Posterior cingulate gyrus (tissue), 11 donors: ENCODE measurements around the gene ART3.
A peak's percentile ranks its signal among the peaks of the same experiment; 100 is the strongest.

Source experiments
- DNase-seq, 10 donors: peaks; one replicate each; pipeline versions ENCODE4 v3.0.0 to v3.0.0-alpha.2; 2020 to 2021; ENCODE audit warnings: mixed read lengths in 3 of 10
- intact Hi-C: fragments of 100-400 bp; cut with DNase I; formaldehyde crosslinking; loops from one replicate; pipeline ENCODE4 v1.15.1; 2023

ART3 gene

GRCh38 chr4:76067652-76068286, 6.7 kb upstream of the ART3 start:
- DNase-seq: peak in 9 of 10 donors; percentile 31 to 93 (median 71)
- intact Hi-C loops: loop anchor here (1.0 to 5.0 kb wide), 2 partner anchors 71 to 150 kb away; no protein-coding TSS in a partner anchor

DNA sequence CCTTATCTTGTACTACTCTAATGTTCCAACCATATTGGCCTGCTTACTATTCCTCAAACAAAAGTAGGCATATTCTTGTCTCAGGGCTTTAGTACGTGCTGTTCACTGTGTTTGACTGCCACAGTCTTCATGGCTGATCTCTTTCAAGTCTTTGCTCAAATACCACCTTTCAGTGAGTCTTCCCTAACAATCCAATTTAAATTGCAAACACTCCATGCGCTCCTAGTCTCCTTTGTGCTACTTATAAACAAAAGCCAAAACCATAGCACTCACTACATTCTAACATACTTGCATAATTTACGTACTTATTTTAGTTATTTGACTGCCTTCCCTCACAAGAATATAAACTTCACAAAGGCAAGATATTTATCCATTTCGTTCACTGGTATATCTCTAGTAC, 1.7 kb upstream of the ART3 start:
- intact Hi-C loops: no loop called here

DNA sequence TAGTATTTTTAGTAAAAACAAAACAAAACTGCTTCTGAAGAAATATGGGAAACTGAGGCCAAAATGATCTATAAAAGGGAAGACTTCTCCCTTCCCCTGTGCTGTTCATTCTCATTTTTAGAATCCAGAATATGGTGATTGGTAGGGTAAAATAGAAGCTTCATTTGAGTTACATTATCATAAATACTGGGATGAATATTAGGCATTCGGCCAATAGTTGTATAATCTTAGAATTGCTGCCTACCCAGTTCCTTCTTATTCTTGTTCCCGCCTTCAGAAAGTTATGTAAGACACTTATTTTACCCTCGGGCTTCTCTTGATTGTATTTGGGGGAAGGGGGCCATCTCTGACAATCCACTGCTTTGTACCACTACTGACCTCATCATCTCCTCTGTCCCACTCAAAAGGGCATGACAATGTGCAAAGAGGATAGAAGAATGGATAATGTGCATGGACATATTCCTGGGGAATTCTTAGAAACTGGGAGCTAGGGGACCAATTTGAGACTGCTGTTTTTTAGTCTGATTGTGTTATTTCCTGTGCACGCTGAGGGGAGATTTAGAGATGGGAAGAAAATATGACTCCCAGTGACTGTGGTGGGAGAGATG, 588 bp downstream of the ART3 start:
- intact Hi-C loops: no loop called here
- DNase-seq: no peak

More for the DNA sequence above, 1.7 kb upstream of the ART3 start:
- no peak for DNase-seq

DNA sequence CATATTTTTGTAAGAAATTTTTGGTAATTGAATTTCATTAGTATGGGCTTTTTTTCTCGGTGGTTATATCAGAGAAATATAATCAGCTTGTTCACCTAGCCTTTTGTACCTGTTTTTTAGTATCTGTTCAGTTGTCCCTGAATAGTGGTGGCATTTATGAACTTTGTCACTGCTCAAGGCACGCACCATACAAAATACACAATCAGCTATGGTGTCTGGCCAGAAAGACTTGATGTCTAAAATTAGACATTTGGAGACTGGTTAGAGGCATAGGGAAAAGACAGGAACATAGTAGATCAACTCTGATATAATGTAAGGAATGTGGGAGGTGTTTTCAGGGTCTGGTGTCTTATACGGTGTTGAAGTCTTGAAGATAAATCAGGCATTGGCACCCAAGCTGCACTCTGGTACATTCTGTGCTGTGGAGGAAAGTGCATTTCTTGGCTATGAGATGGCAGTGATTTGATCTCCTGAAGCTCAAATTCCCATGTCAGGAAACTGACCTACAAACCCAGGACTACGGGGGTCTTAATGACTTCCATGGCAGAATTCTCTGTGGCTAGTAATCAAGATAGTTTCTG, 3.6 kb downstream of the ART3 start:
- intact Hi-C loops: no loop called here
- no peak for DNase-seq

DNA sequence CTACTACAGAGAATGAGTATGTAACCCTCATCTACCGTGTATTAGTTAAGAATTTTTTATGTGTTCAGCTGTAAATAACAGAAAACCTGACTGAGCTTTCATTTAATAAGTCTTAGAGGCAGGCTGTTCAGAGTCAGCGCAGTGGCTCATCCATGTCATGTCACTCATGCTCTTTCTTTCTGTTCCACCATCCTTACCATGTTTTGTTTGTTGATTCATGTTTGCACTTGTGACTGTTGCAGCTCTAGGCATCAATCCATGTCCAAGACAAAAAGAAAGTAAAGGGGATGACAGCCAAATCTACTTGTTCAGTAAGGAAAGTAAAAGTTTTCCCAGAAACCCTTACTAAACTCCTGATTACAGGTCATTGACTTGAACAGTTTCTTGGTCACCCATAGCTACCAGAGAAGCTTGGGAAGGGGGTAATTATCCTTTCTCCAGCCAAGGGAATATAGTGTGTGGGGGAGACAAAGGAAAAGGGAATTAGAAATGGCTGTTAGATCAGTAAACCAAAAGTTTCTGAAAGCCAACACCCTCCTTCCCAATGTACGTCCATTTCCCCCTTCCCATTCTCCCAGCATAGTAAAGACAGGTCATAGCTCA, 9.0 kb downstream of the ART3 start:
- intact Hi-C loops: no loop called here
- DNase-seq: no peak

- intact Hi-C loops: no loop called here
- no peak for DNase-seq
These were observed 10.0 kb downstream of the ART3 start for GRCh38 chr4:76084542-76084941.

DNA sequence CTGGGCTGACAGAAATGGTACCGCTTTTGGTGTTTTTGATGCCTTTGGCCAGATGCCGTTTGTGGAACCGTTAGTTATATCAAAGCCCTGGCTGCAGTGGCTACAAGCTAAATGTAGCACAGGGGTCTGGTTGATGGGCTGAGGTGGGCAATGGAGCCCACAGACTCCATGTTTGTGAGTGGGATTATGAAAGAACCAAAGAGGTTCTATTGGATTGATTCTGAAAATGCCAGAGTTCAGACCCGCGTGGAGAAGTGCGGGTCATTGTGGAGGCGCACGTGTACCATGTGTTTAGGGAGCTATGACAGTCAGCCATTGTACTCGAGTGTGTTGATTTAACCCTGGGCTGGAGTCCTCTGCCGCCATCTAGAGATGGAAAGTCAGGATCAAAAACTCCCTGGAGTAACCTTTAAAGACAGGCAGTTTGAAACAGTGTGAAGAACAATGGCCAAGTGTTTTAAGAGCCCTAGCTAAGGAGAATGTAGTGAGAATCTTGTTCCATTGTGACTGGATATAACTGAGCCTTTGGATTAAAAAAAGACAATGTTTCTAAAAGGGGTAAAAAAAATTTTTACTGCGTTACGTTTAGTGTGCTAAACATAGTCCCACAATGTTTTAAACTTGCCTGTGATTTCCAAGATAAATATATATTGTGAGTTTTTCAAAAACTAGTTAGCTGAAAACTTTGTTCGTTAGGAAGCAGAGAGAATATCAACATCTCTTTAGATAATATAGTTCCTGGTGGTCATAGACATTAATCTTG, 12.7 kb downstream of the ART3 start:
- intact Hi-C loops: loop anchor here (5.0 kb wide), 1 partner anchor 90 kb away; no protein-coding TSS in a partner anchor

DNA sequence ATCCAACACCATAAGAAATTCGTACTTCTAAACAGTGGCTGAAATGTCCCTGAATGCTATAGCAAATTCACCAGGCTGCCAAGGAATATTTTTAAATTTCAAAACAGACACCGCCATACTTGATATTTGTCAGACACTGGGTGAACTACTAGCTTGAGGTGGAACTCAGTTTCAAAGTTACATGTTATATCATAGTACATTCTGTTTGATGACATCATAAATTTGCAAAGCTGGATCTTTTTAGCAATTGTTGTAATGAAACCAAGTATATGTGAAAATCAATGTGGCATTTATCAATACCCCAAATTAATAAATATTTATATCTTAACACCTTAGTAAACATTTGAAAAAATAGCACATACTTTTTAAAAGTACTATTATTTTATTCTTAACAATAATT, 14.2 kb downstream of the ART3 start:
- intact Hi-C loops: loop anchor here (5.0 kb wide), 1 partner anchor 91 kb away; no protein-coding TSS in a partner anchor

More for the DNA sequence above, 12.7 kb downstream of the ART3 start:
- DNase-seq: peak in 9 of 10 donors; percentile 45 to 94 (median 69)

GRCh38 chr4:76090241-76090691, 15.8 kb downstream of the ART3 start:
- no peak for DNase-seq

More for the DNA sequence above, 14.2 kb downstream of the ART3 start:
- DNase-seq: no peak

GRCh38 chr4:76091052-76091451, 16.5 kb downstream of the ART3 start:
- DNase-seq: no peak
- intact Hi-C loops: no loop called here

More at GRCh38 chr4:76090241-76090691, 15.8 kb downstream of the ART3 start:
- intact Hi-C loops: no loop called here

DNA sequence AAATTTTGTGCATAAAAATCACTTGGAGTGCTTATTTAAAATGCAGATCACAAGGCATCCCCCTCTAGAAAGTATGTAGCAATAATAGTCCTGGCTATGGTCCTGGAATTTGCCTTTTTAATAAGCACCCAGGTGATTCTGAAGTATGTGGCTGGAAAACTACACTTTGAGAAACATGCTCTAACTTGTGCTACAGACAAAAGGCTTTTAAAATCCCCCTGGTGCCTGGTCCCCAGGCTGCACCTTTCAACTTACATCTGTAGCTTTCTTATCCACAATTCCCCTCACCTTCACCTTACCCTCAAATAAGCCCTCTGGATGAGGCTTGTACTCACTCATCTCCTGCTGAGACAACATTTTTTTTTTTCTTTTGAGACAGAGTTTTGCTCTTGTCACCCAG, 21.1 kb downstream of the ART3 start:
- no peak for DNase-seq
- intact Hi-C loops: no loop called here

DNA sequence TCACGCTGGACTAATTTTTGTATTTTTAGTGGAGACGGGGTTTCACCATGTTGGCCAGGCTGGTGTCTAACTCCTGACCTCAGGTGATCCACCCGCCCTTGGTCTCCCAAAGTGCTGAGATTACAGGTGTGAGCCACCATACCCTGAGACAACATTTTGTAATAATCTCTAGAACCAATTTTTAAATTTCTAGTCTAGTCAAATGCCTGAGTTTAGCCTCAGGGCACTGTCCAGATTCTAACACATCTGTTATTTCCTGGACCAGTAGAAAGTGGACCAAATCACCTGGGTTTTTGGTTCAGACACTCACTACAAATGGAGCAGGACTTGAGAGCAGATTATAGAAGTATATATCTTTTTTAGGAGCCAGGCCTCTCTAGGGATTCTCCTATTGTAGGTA, 21.6 kb downstream of the ART3 start:
- intact Hi-C loops: no loop called here
- DNase-seq: no peak

DNA sequence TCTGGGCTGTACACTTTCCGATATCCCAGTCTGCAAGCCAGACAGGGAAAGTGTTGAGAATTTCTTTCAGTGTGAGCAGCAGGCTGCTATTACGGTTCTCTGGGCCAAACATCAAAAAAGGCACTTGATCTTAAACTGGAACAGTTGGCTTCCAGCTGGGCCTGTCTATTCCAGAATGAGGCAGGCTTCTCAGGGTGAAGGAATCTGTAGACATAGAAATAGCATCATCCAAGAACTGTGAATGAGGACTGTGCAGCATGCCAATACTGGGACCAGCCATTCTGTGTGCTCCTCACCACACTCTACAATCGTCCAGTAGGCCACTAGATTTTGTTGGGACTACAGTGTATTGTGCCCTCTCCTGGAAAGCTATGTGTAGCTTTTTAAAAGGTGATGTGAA, 31.1 kb downstream of the ART3 start:
- DNase-seq: peak in 4 of 10 donors; percentile 5 to 75 (median 14)
- intact Hi-C loops: no loop called here

GRCh38 chr4:76106442-76106841, 31.9 kb downstream of the ART3 start:
- DNase-seq: no peak
- intact Hi-C loops: no loop called here

DNA sequence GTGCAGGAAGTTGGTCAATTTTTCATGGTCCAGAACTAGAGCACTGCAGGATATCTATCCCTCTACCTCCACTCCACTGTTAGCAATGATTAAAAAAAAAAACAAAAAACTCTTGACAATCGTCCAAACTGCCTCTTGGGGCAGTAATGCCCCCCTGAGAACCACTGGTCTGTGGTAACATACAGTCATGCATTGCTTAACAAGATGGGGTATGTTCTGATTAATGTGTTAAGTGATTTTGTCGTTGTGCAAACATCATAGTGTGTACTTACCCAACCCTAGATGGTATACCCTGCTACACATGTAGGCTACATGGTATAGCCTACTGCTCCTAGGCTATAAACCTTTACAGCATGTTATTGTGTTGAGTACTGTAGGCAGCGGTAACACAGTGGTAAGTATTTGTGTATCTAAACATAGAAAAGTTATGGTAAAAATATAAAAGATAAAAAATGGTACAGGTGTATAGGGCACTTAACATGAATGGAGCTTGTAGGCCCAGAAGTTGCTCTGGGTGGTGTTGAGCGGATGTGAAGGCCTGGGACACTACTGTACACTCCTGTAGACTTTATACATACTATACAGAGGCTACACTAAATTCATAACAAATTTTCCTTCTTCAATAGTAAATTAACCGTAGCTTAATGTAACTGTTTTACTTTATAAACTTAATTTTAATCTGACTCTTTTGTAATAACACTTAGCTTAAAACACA, 34.1 kb downstream of the ART3 start:
- intact Hi-C loops: no loop called here
- no peak for DNase-seq

DNA sequence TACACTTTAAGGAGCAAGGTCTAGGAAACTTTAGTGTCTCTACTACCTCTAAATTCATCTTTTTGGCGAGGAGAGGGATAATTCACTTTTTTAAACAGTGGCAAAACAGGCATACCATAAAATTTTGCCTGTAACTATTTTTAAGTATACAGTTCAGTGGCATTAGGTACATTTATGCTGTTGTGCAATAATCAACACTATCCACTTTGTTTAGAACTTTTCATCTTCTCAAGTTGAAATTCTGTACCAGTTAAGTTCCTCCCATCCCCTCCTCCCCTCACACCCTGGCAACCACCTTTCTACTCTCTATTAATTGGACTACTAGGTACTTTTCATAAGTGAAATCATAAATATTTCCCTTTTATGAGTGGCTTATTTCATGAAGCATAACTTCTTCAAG, 42.3 kb downstream of the ART3 start:
- DNase-seq: no peak
- intact Hi-C loops: no loop called here

GRCh38 chr4:76117536-76117935, 43.0 kb downstream of the ART3 start:
- intact Hi-C loops: no loop called here

DNA sequence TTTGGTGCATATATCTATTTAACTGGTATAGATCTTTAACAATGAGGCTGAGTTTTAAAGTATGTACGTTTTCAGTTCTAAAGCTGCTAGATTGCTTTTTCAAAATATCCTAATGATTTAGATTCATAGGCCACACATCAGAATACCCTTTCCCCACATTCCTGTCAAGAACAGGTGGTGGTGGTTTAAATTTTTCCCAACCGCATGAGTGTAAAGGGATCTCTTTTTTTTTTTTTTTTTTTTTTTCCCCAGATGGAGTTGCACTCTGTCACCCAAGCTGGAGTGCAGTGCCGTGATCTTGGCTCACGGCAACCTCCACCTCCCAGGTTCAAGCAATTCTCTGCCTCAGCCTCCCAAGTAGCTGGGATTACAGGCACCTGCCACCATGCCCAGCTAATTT, 45.7 kb downstream of the ART3 start:
- intact Hi-C loops: no loop called here
- no peak for DNase-seq

More at GRCh38 chr4:76117536-76117935, 43.0 kb downstream of the ART3 start:
- no peak for DNase-seq

- DNase-seq: no peak
- intact Hi-C loops: no loop called here
These were observed 51.3 kb downstream of the ART3 start for GRCh38 chr4:76125816-76126215.

- DNase-seq: no peak
- intact Hi-C loops: no loop called here
These were observed 53.2 kb downstream of the ART3 start for GRCh38 chr4:76127754-76128153.
